Endothelial cell of umbilical vein (primary cell): ENCODE data around the gene FOXP1.

Source experiments
- EZH2 ChIP-seq: IDR thresholded peaks from 2 replicates; pipeline ENCODE4 v1.6.1; 2012; ENCODE audit warnings: borderline replicate concordance, low read depth, mild to moderate bottlenecking, moderate library complexity, low read length, inconsistent platforms; ENCODE audit not compliant: severe bottlenecking
- FOS ChIP-seq: IDR thresholded peaks from 2 replicates; pipeline ENCODE4 v1.6.1; 2011; ENCODE audit warnings: mild to moderate bottlenecking, low read length, moderate library complexity, borderline replicate concordance; ENCODE audit not compliant: insufficient read depth
- GATA2 ChIP-seq: IDR thresholded peaks from 2 replicates; pipeline ENCODE4 v1.7.0; 2011; ENCODE audit warnings: low read depth, mild to moderate bottlenecking, moderate library complexity, mixed read lengths, low read length; ENCODE audit not compliant: insufficient read length, insufficient read depth
- MYC ChIP-seq: IDR thresholded peaks from one replicate; pipeline ENCODE4 v1.6.1; 2011; ENCODE audit warnings: mild to moderate bottlenecking, low read depth, low read length
- POLR2A ChIP-seq: IDR thresholded peaks from 2 replicates; pipeline ENCODE4 v1.6.1; 2012; ENCODE audit warnings: low read depth, mild to moderate bottlenecking, control low read depth, low read length
- POLR2AphosphoS5 ChIP-seq: IDR thresholded peaks from 2 replicates; pipeline ENCODE4 v1.6.1; 2012; ENCODE audit warnings: low read depth, mild to moderate bottlenecking, control low read depth, low read length, moderate library complexity; ENCODE audit not compliant: insufficient read depth
- TF ChIP-seq, protein P1 (sequence below), 2 donors: IDR thresholded peaks; 1 replicate in 1 of 2; 2 replicates in 1 of 2; pipeline ENCODE4 v1.5.1; 2011; ENCODE audit warnings: low read length in 2 of 2, mild to moderate bottlenecking in 2 of 2, moderate library complexity in 2 of 2, control low read depth in 1 of 2, inconsistent platforms in 1 of 2, low read depth in 1 of 2; ENCODE audit not compliant: insufficient read depth in 1 of 2; ENCODE audit errors: extremely low read depth in 1 of 2
- TF ChIP-seq, protein P2 (sequence below): IDR thresholded peaks from 2 replicates; pipeline ENCODE4 v1.6.1; 2011; ENCODE audit not compliant: insufficient read depth, insufficient read length

DNA sequence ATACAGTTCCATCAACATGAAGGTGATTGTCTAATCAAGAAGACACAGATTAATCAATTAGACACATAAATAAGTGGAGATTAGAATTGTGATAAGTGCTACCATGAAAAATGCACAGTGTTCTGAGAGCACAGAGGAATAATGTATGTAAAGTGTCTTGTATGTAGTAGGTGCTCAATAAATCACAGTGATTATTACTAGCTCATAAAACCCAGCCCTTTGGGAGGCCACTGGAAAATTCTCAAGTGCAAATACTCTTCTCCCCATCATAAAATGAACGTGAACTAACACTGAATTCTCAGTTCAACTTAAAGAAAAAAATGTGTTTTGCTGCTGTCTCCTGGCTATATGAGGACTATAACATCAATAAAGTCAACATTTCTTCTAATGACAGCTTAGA lies 368.2 kb downstream of the FOXP1 start:
- TF ChIP-seq, protein P1, sequence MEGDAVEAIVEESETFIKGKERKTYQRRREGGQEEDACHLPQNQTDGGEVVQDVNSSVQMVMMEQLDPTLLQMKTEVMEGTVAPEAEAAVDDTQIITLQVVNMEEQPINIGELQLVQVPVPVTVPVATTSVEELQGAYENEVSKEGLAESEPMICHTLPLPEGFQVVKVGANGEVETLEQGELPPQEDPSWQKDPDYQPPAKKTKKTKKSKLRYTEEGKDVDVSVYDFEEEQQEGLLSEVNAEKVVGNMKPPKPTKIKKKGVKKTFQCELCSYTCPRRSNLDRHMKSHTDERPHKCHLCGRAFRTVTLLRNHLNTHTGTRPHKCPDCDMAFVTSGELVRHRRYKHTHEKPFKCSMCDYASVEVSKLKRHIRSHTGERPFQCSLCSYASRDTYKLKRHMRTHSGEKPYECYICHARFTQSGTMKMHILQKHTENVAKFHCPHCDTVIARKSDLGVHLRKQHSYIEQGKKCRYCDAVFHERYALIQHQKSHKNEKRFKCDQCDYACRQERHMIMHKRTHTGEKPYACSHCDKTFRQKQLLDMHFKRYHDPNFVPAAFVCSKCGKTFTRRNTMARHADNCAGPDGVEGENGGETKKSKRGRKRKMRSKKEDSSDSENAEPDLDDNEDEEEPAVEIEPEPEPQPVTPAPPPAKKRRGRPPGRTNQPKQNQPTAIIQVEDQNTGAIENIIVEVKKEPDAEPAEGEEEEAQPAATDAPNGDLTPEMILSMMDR (IDR thresholded peaks at IDR 0.05; ENCODE audit: extremely low read depth in 1 of 2, insufficient read depth in 1 of 2, low read depth in 1 of 2, low read length in 2 of 2): no peak
- TF ChIP-seq EZH2: no peak
- TF ChIP-seq POLR2A: no peak
- no peak for TF ChIP-seq POLR2AphosphoS5
- TF ChIP-seq, protein P2, sequence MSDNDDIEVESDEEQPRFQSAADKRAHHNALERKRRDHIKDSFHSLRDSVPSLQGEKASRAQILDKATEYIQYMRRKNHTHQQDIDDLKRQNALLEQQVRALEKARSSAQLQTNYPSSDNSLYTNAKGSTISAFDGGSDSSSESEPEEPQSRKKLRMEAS: no peak
- TF ChIP-seq FOS: no peak
- no peak for TF ChIP-seq GATA2
- TF ChIP-seq MYC: no peak
